Subcutaneous adipose tissue (tissue), 4 donors: Measurements from ENCODE around the gene MRPL27. TPM values are rescaled to one million over a fixed set of nuclear protein-coding genes. Genes with fewer than 3 reads are reported as not detected.

ENCODE experiments used
- total RNA-seq, 4 donors: library from RNA; depleted of rRNA; stranded (reverse); fragments of >200 nt; gene quantifications; one replicate each; pipeline ENCODE4 v1.1.0, GENCODE V29; 2016
- TF ChIP-seq, protein P1 (sequence below): fragments of 450-650 bp; IDR thresholded peaks from one replicate; pipeline ENCODE4 v1.5.1; 2016; ENCODE audit warnings: low read depth, mild to moderate bottlenecking, control low read depth, antibody characterized with exemption, moderate library complexity

The MRPL27 gene
- total RNA-seq, 4 donors from 2014 or later: 42.2 to 88.7 (median 48.1) TPM

DNA sequence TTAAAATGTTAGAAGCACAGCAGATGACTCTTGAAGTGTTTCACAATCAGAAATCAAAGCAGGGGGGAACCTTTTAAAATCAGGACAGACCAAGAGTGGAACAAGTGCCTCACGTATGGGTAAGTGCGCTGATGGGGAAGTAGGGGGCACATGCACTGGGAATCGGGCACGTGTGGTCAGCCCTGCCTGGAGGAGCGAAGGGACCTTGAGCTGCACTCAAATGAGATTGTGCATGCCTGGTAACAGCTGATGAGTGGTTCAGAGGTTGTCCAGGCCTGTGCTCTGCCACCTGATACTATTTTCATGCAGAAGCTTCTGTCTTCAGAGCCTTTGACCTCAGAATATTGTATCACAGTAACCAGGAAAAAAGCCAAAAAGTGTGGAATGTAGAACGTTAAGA lies 40.8 kb downstream of the MRPL27 start:
- TF ChIP-seq, protein P1, sequence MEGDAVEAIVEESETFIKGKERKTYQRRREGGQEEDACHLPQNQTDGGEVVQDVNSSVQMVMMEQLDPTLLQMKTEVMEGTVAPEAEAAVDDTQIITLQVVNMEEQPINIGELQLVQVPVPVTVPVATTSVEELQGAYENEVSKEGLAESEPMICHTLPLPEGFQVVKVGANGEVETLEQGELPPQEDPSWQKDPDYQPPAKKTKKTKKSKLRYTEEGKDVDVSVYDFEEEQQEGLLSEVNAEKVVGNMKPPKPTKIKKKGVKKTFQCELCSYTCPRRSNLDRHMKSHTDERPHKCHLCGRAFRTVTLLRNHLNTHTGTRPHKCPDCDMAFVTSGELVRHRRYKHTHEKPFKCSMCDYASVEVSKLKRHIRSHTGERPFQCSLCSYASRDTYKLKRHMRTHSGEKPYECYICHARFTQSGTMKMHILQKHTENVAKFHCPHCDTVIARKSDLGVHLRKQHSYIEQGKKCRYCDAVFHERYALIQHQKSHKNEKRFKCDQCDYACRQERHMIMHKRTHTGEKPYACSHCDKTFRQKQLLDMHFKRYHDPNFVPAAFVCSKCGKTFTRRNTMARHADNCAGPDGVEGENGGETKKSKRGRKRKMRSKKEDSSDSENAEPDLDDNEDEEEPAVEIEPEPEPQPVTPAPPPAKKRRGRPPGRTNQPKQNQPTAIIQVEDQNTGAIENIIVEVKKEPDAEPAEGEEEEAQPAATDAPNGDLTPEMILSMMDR: no peak

DNA sequence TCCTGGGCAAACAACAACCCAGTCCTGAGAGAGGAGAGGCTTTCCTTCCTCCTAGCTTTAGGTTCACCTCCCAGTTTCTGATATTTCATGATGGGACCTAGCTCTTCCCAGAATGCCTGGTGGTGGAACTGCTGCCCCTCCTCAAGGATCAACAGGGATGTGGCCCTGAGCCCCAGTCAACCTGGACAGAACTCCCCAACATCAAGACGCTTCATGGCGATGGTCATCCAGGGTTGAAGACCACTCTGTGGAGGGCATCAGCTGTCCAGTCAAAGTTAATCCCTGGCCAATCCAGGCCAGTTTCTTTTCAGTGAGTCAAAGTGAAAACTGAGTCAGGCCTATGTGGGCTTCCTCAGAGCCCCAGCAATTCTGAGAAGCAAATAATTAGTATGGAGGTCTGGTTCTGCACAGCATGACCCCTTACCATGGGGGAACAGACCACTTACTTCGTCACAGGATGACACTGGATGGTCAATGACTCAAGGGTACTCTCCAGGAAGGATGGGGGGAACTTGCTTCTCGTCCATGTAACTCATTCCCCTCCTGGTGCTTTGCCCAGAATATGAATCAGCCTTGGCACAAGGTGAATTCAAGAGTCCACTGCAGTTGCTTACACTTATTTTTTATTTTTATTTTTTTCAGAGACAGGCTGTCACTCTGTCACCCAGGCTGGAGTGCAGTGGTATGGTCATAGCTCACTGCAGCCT lies 41.7 kb downstream of the MRPL27 start:
- TF ChIP-seq, protein P1: no peak

DNA sequence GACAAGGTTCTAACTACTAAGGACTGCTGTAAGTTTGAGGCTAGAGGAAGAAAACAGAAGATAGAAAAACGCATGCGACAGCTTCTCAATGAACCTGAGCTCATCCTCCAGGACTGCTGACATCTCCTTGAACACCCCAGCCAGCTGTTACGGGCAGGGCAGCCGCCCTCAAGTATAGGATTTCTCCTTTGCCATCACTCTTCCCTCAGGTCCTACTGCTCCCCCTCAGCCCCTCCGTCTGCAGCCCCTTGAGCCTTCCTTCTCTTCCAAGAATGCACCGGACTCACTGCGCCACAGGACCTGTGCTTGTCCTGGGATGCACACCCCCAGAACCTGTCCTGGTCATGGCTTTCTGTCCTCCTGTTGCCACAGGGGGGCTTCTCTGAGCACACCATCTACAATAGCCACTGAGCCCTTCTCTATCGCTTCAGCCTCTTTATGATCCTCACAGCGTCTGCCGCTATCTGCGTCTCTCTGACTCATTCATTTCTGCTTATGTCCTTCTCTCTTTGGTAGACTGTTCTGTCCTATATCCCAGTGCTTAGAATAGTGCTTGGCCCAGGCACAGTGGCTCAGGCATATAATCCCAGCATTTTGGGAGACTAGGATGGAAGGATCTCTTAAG lies 42.7 kb downstream of the MRPL27 start:
- TF ChIP-seq, protein P1: no peak

DNA sequence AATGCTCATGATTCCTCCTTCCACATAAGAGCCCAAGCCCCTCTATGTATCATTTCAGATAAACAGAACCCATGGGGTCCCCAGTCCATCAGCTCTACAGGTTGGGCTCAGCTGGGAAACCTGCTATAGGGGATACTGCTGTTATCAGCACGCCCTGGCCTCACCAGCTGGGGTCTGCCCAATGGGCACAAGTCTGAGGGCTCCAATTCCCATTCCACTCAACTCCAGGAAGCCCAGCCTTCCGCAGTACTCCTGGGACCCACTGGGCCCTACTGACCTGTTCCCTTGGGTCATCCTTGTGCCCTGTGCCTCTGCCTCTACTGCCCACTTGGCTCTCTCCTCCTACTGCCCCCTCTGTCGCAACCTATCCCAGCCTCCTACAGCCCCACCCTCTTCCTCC lies 43.3 kb downstream of the MRPL27 start:
- TF ChIP-seq, protein P1: no peak

DNA sequence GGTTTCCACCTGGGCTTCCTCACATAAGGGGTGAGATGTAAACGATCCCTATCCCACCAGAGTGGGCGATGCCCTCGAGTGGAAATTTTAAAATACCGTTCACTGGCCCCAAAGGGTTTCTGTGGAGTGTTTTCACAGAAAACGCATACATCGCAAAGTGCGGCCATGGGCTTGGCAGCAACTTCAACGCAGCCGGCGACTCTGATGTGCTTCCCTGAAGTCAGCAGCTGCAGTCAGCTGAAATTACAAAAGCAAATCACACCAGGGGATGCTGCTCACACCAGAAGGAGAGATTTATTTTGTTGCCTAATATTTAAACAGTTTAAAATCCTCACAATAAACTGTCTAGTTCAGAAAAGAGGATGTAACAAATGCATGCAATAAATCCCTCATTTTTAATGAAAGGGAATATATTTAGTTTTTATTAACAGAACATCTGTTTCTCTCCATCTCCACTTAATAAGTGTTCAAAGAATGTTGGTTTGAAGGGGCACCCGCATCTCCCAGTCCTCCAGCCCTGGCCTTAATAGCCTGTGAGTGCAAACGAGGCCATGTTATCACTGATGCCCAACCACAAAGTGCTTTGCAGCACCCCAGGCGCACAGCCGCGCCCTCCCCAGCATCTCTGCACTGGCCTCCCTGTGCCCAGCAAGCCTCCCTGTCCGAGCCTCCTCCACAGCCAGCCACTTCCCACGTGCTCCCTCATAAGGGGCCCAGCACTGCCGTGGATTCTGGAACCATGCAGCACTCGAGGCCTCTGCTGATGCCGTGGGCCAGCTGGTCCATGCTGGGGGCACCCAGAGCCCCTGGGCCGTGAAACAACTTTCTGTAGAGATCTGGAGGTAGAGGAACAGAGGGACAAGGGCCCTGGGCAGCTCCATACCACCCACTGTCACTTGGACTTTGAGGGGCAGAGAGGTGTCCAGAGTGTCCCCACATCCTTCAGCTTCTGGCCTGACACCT lies 44.3 kb downstream of the MRPL27 start:
- TF ChIP-seq, protein P1: no peak

DNA sequence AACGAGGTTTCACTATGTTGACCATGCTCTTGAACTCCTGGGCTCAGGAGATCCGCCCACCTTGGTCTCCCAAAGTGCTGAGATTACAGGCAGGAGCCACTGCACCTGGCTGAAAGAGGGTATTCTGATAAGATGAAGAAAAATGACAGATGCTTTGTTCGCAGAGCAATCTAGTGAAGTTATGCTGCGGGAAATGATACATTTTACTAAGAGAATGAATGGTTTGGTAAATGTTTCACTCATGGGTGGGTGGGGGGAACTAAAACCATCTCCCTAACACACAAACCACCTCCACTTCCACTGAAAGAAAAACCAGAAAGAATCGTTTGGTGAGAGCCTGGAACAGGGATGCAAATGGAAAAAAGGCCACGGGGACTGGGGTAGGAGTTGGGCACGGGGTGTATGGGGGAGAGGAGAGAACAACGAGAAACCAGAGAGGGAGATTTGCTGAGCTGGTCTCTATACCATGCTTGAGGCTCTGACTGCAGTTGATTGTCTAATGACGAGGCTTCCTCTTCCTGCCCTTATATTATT lies 46.1 kb downstream of the MRPL27 start:
- TF ChIP-seq, protein P1: no peak
